NT2/D1 (cell line): Measurements from ENCODE around the gene ATP13A2.

Experiments
- SUZ12 ChIP-seq: IDR thresholded peaks from 2 replicates; pipeline ENCODE4 v1.6.1; 2011; ENCODE audit not compliant: insufficient read length, insufficient read depth; ENCODE audit errors: extremely low read depth
- YY1 ChIP-seq: IDR thresholded peaks from 2 replicates; pipeline ENCODE4 v1.6.1; 2011; ENCODE audit not compliant: insufficient read length, insufficient read depth

DNA sequence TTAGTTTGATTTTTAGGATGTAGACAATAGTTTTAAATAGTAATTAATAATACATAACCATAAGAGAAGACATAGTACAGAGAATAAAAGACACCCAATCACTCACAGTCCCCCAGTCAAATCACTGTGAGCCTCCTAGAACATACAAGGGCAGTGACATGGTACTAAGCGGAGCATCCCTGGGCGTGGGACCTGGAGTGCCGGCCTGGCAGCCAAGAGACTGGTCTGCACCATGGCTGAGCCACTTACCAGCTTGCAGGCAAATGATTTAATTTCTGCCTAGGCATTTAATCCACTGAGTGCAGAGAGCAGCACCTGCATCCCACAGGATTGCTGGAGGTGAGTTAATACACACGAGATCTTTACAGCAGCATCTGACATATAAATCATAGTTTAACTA lies 21.8 kb upstream of the ATP13A2 start:
- TF ChIP-seq YY1 (no peak), SUZ12 (no peak)
